WI38 (cell line): ENCODE measurements around the gene GPR31.

Source experiments
- H3K4me3 ChIP-seq: 2 replicates; pipeline ENCODE4 v1.5.1; 2011; ENCODE audit warnings: low read depth, mild to moderate bottlenecking, control low read depth, low read length
- TF ChIP-seq, protein P1 (sequence below): IDR thresholded peaks from 2 replicates; pipeline ENCODE4 v1.5.1; 2012; ENCODE audit warnings: low read depth, mild to moderate bottlenecking, control low read depth, low read length

The GPR31 gene

DNA sequence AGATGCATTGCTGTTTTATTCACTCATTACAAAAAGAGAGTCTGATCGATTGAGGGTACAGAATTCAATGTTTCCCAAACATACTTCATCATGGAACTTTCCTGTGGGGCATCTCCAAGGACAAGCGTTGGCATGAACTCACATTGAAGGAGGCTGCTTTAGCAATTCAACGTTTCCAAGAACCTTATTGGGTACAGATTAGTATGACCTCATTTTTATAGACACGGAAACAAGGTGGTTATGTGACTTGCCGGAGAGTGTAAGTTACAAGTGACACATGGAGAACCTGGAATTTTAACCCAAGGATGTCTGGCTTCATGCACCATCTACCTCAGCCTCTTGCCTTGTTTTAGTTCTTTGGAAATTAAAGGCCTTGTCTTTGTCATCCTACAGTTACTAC lies 8.8 kb downstream of the GPR31 start:
- TF ChIP-seq, protein P1, sequence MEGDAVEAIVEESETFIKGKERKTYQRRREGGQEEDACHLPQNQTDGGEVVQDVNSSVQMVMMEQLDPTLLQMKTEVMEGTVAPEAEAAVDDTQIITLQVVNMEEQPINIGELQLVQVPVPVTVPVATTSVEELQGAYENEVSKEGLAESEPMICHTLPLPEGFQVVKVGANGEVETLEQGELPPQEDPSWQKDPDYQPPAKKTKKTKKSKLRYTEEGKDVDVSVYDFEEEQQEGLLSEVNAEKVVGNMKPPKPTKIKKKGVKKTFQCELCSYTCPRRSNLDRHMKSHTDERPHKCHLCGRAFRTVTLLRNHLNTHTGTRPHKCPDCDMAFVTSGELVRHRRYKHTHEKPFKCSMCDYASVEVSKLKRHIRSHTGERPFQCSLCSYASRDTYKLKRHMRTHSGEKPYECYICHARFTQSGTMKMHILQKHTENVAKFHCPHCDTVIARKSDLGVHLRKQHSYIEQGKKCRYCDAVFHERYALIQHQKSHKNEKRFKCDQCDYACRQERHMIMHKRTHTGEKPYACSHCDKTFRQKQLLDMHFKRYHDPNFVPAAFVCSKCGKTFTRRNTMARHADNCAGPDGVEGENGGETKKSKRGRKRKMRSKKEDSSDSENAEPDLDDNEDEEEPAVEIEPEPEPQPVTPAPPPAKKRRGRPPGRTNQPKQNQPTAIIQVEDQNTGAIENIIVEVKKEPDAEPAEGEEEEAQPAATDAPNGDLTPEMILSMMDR = no peak
- H3K4me3 ChIP-seq = no peak overlapping the region

GRCh38 chr6:167148021-167148420 lies 9.8 kb downstream of the GPR31 start:
- TF ChIP-seq, protein P1 = no peak
- H3K4me3 ChIP-seq = no peak overlapping the region

DNA sequence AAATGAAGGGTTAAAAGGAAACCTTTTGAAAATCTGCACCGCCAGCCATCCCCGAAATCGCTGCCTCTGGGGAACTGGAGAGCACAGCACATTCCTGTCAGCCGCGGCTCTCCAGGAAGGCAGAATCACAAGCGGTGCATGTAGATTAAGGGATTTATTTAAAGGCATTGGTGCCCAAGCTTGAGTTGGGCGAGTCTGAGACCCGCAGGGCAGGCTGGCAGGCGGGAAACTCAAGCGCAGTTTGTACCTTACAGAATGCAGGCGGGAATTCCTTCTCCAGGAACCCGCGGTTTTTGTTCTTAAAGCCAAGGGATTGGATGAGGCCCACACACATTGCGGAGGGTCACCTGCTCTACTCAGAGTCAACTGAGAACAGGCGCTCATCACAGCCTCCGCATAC lies 10.8 kb downstream of the GPR31 start:
- no peak overlapping the region for H3K4me3 ChIP-seq
- TF ChIP-seq, protein P1 = no peak

DNA sequence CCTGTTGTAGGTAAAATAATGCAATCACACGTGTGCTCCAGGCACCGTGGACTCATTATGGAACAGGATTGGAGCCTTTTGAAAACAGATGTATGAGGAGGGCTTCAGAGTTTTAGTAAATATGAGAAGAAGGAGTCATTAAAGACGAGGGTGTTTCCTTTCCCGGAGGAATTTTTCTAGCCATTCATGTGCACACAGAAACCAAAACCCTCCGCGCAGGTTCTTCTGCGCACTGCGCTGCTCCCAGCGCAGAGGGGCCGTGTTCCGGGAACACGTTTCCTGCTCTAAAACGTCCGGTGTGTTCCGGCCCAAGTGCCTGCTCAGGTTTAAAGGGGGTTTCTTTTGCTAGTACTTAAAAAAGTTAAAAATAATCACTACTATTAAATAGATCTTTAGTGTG lies 11.6 kb downstream of the GPR31 start:
- no peak overlapping the region for H3K4me3 ChIP-seq
- TF ChIP-seq, protein P1 = no peak

DNA sequence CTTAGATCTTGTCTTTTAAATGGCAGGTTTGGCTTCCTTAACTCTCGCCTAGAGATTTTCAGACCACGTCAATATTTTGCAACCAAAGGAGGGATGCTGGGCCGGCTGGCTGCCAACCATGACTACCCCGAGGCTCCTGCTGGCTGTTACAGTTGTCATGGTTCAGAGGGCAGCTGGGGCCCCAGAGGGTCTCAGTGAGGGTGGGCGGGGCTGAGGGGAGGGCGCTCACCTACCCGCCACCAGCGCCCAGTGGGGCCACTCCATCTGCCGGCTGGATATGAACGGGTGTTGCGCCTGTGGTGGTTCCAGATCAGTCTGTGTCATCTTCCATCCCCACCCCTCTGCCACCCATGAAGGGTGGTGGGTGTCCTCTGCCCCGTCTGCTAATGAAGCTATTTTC lies 12.3 kb downstream of the GPR31 start:
- H3K4me3 ChIP-seq = no peak overlapping the region
- TF ChIP-seq, protein P1 = no peak

DNA sequence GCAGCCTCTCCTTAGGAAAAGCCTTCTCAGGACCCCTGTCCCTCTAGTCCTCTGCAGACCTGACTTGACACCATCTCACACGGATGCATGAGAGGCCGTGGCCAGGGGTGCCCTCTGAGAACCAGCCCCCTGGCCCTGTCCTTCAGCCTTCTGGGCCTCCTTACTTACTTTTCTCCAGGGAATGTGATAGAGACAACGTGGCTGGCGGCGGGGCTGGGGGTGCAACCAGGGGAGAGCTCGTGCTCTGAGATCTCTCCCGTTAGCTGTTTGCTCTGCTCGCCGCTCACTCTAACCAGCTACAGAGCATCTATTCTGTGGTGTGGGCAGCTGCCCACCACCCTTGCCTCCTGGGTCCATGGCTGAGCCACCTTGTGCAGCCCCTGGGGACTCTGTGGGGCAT lies 14.7 kb downstream of the GPR31 start:
- TF ChIP-seq, protein P1 = no peak

GRCh38 chr6:167142433-167142761 lies 15.4 kb downstream of the GPR31 start:
- H3K4me3 ChIP-seq = no peak overlapping the region
- TF ChIP-seq, protein P1 = no peak

More for the DNA sequence above, 14.7 kb downstream of the GPR31 start:
- H3K4me3 ChIP-seq = no peak overlapping the region
